Neural cell (in vitro differentiated cells): ENCODE data around the gene HENMT1. TPM values are rescaled to one million over a fixed set of nuclear protein-coding genes. Genes with fewer than 3 reads are reported as not detected.

Experiments used
- H2AFZ ChIP-seq: fragments of 200-600, 300-800 bp; sonication (generic), shearing (Covaris generic); 2 replicates; pipeline ENCODE4 v1.6.0; 2014; ENCODE audit warnings: low read depth, mild to moderate bottlenecking, antibody characterized with exemption, low read length, moderate library complexity
- H3F3A ChIP-seq: fragments of 200-600 bp; shearing (Covaris generic); 2 replicates; pipeline ENCODE4 v1.6.1; 2016; ENCODE audit warnings: mild to moderate bottlenecking, moderate library complexity, mixed read lengths, antibody characterized with exemption, low read length; ENCODE audit not compliant: insufficient read depth, poor library complexity, severe bottlenecking
- H3K27ac ChIP-seq: fragments of 200-600, 300-800 bp; sonication (generic), shearing (Covaris generic); 2 replicates; pipeline ENCODE4 v1.5.1; 2014; ENCODE audit warnings: mild to moderate bottlenecking, low read length, moderate library complexity
- H3K27me3 ChIP-seq: fragments of 300-800, 200-600 bp; sonication (generic), shearing (Covaris generic); 2 replicates; pipeline ENCODE4 v1.6.0; 2014; ENCODE audit warnings: mild to moderate bottlenecking, low read depth, low read length, moderate library complexity; ENCODE audit not compliant: insufficient read depth
- H3K36me3 ChIP-seq: fragments of 300-800, 200-600 bp; sonication (generic), shearing (Covaris generic); 2 replicates; pipeline ENCODE4 v1.5.1; 2014; ENCODE audit warnings: mild to moderate bottlenecking, antibody characterized with exemption, low read length, moderate library complexity; ENCODE audit not compliant: insufficient read depth
- H3K4me2 ChIP-seq: fragments of 300-800, 200-600 bp; sonication (generic), shearing (Covaris generic); 2 replicates; pipeline ENCODE4 v1.6.0; 2014; ENCODE audit warnings: mild to moderate bottlenecking, low read length
- H3K4me3 ChIP-seq: fragments of 300-800, 200-600 bp; sonication (generic), shearing (Covaris generic); 2 replicates; pipeline ENCODE4 v1.5.1; 2014; ENCODE audit warnings: mild to moderate bottlenecking, low read length, moderate library complexity
- H3K79me2 ChIP-seq: fragments of 200-600 bp; shearing (Covaris generic); replicated peaks from 2 replicates; pipeline ENCODE4 v1.6.0; 2014; ENCODE audit warnings: mild to moderate bottlenecking, low read length, moderate library complexity; ENCODE audit not compliant: insufficient read depth
- H3K9ac ChIP-seq: fragments of 300-800, 200-600 bp; sonication (generic), shearing (Covaris generic); 2 replicates; pipeline ENCODE4 v1.6.1; 2016; ENCODE audit warnings: mild to moderate bottlenecking, low read length, mixed read lengths
- H3K9me2 ChIP-seq: fragments of 200-600 bp; shearing (Covaris generic); 2 replicates; pipeline ENCODE4 v1.6.1; 2016; ENCODE audit warnings: mild to moderate bottlenecking, low read length, mixed read lengths; ENCODE audit not compliant: insufficient read depth
- H3K9me3 ChIP-seq: fragments of 200-600, 300-800 bp; sonication (generic), shearing (Covaris generic); 2 replicates; pipeline ENCODE4 v1.6.1; 2016; ENCODE audit warnings: mild to moderate bottlenecking, mixed run types, low read length, moderate library complexity, mixed read lengths
- H4K20me1 ChIP-seq: fragments of 200-600 bp; shearing (Covaris generic); 2 replicates; pipeline ENCODE4 v1.6.1; 2016; ENCODE audit warnings: mild to moderate bottlenecking, mixed run types; ENCODE audit not compliant: insufficient read depth
- EP300 ChIP-seq: fragments of 450-650 bp; conservative IDR thresholded peaks from 2 replicates; pipeline ENCODE4 v1.6.1; 2014; ENCODE audit warnings: antibody characterized with exemption, mild to moderate bottlenecking, moderate library complexity; ENCODE audit not compliant: poor library complexity, severe bottlenecking
- EZH2 ChIP-seq: fragments of 200-600, 300-800 bp; shearing (Covaris generic), sonication (generic); IDR thresholded peaks from 2 replicates; pipeline ENCODE4 v1.6.1; 2014; ENCODE audit warnings: antibody characterized with exemption, low read length, borderline replicate concordance, mild to moderate bottlenecking; ENCODE audit not compliant: insufficient read depth, poor library complexity, severe bottlenecking
- MXI1 ChIP-seq: fragments of 450-650 bp; conservative IDR thresholded peaks from 2 replicates; pipeline ENCODE4 v1.6.1; 2014; ENCODE audit warnings: antibody characterized with exemption, mild to moderate bottlenecking; ENCODE audit not compliant: poor library complexity, severe bottlenecking
- POLR2AphosphoS5 ChIP-seq: IDR thresholded peaks from 2 replicates; pipeline ENCODE4 v1.6.1; 2012
- RAD21 ChIP-seq: fragments of 450-650 bp; conservative IDR thresholded peaks from 2 replicates; pipeline ENCODE4 v1.6.1; 2014; ENCODE audit warnings: antibody characterized with exemption, mild to moderate bottlenecking, moderate library complexity
- SMC3 ChIP-seq: fragments of 450-650 bp; conservative IDR thresholded peaks from 2 replicates; pipeline ENCODE4 v1.6.1; 2014; ENCODE audit warnings: antibody characterized with exemption, mild to moderate bottlenecking, moderate library complexity; ENCODE audit not compliant: poor library complexity
- TAF1 ChIP-seq: IDR thresholded peaks from 2 replicates; pipeline ENCODE4 v1.6.1; 2012; ENCODE audit warnings: low read depth
- polyA plus RNA-seq: library from polyadenylated mRNA; depleted of rRNA; stranded (reverse); fragments of >200 nt; gene quantifications from 2 replicates; pipeline ENCODE4 v1.2.3, GENCODE V29; 2014
- TF ChIP-seq, protein P1 (sequence below): IDR thresholded peaks from 2 replicates; pipeline ENCODE4 v1.6.1; 2012; ENCODE audit warnings: borderline replicate concordance
- TF ChIP-seq, protein P2 (sequence below): fragments of 450-650 bp; IDR thresholded peaks from 2 replicates; pipeline ENCODE4 v1.5.1; 2014; ENCODE audit warnings: antibody characterized with exemption, mild to moderate bottlenecking, moderate library complexity; ENCODE audit not compliant: poor library complexity, severe bottlenecking

The HENMT1 gene
- polyA plus RNA-seq, 1 donor from 2014 or later = 4.1 TPM

- H2AFZ ChIP-seq = no peak overlapping the region
- H3F3A ChIP-seq = no peaks in the 10 kb centered on the region
- no peak overlapping the region for H3K9ac ChIP-seq
- no peaks in the 10 kb centered on the region for H3K36me3 ChIP-seq
- no peak overlapping the region for H3K4me2 ChIP-seq
- no peaks in the 10 kb centered on the region for H3K79me2 ChIP-seq
- no peaks in the 10 kb centered on the region for H3K9me3 ChIP-seq
- H4K20me1 ChIP-seq = no peaks in the 10 kb centered on the region
- TF ChIP-seq POLR2AphosphoS5 = no peak
- no peaks in the 10 kb centered on the region for H3K27me3 ChIP-seq
- no peaks in the 10 kb centered on the region for H3K9me2 ChIP-seq
- no peak overlapping the region for H3K4me3 ChIP-seq
- no peak overlapping the region for H3K27ac ChIP-seq
Observed at GRCh38 chr1:108646648-108647269, 14.1 kb downstream of the HENMT1 start.

DNA sequence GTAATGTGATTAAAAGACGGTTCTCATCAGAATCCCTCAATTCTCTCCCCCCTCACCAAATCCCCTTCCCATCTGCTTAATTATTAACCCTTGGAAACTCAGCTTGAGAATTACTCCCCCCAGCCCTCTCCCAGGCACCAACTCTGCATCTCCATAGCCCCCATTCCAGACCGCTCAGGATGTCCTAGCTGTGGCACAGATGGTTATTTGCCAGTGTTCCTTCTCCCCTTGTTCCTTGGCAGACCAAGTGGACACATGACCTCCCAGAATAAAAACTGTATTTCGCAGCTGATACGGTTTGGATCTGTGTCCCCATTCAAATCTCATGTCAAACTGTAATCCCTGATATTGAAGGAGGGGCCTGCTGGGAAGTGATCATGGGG, 14.6 kb downstream of the HENMT1 start:
- Histone ChIP-seq H3F3A (no peaks in the 10 kb centered on the region), H3K79me2 (no peaks in the 10 kb centered on the region), H3K36me3 (no peaks in the 10 kb centered on the region), H2AFZ (no peak overlapping the region), H3K4me3 (no peak overlapping the region), H4K20me1 (no peaks in the 10 kb centered on the region), H3K27me3 (no peaks in the 10 kb centered on the region), H3K4me2 (no peak overlapping the region), H3K9me2 (no peaks in the 10 kb centered on the region), H3K9me3 (no peaks in the 10 kb centered on the region), H3K9ac (no peak overlapping the region), H3K27ac (no peak overlapping the region)
- TF ChIP-seq, protein P1, sequence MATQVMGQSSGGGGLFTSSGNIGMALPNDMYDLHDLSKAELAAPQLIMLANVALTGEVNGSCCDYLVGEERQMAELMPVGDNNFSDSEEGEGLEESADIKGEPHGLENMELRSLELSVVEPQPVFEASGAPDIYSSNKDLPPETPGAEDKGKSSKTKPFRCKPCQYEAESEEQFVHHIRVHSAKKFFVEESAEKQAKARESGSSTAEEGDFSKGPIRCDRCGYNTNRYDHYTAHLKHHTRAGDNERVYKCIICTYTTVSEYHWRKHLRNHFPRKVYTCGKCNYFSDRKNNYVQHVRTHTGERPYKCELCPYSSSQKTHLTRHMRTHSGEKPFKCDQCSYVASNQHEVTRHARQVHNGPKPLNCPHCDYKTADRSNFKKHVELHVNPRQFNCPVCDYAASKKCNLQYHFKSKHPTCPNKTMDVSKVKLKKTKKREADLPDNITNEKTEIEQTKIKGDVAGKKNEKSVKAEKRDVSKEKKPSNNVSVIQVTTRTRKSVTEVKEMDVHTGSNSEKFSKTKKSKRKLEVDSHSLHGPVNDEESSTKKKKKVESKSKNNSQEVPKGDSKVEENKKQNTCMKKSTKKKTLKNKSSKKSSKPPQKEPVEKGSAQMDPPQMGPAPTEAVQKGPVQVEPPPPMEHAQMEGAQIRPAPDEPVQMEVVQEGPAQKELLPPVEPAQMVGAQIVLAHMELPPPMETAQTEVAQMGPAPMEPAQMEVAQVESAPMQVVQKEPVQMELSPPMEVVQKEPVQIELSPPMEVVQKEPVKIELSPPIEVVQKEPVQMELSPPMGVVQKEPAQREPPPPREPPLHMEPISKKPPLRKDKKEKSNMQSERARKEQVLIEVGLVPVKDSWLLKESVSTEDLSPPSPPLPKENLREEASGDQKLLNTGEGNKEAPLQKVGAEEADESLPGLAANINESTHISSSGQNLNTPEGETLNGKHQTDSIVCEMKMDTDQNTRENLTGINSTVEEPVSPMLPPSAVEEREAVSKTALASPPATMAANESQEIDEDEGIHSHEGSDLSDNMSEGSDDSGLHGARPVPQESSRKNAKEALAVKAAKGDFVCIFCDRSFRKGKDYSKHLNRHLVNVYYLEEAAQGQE = no peak
- TF ChIP-seq EZH2 = no peak
- no peak for TF ChIP-seq POLR2AphosphoS5
- TF ChIP-seq EP300 = no peak
- TF ChIP-seq, protein P2, sequence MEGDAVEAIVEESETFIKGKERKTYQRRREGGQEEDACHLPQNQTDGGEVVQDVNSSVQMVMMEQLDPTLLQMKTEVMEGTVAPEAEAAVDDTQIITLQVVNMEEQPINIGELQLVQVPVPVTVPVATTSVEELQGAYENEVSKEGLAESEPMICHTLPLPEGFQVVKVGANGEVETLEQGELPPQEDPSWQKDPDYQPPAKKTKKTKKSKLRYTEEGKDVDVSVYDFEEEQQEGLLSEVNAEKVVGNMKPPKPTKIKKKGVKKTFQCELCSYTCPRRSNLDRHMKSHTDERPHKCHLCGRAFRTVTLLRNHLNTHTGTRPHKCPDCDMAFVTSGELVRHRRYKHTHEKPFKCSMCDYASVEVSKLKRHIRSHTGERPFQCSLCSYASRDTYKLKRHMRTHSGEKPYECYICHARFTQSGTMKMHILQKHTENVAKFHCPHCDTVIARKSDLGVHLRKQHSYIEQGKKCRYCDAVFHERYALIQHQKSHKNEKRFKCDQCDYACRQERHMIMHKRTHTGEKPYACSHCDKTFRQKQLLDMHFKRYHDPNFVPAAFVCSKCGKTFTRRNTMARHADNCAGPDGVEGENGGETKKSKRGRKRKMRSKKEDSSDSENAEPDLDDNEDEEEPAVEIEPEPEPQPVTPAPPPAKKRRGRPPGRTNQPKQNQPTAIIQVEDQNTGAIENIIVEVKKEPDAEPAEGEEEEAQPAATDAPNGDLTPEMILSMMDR = no peak
- TF ChIP-seq TAF1 = no peak
- TF ChIP-seq SMC3 = no peak
- no peak for TF ChIP-seq RAD21
- TF ChIP-seq MXI1 = no peak
